ENCODE measurements around the gene PTGIR.

- no peak for TF ChIP-seq POLR2AphosphoS5 (IDR thresholded peaks at IDR 0.05; ENCODE audit: borderline replicate concordance, low read depth, low read length)
- no peak for TF ChIP-seq EZH2 (IDR thresholded peaks at IDR 0.05)
Observed at GRCh38 chr19:46608581-46609345, 16.1 kb downstream of the PTGIR start.

Measured in SK-N-MC (cell line).